Occipital lobe (tissue), 2 donors: ENCODE data around the gene CHST15. TPM values are rescaled to one million over a fixed set of nuclear protein-coding genes. Genes with fewer than 3 reads are reported as not detected.

Experiments used
- DNase-seq: peaks from one replicate; lab custom pipeline; 2025; lab: John Stamatoyannopoulos, UW
- total RNA-seq: library from RNA; depleted of rRNA; stranded (reverse); fragments of >200 nt; gene quantifications from one replicate; pipeline ENCODE4 v1.2.3, GENCODE V29; 2014

The CHST15 gene
- total RNA-seq, 1 donor from 2014 or later: 58.6 TPM

DNA sequence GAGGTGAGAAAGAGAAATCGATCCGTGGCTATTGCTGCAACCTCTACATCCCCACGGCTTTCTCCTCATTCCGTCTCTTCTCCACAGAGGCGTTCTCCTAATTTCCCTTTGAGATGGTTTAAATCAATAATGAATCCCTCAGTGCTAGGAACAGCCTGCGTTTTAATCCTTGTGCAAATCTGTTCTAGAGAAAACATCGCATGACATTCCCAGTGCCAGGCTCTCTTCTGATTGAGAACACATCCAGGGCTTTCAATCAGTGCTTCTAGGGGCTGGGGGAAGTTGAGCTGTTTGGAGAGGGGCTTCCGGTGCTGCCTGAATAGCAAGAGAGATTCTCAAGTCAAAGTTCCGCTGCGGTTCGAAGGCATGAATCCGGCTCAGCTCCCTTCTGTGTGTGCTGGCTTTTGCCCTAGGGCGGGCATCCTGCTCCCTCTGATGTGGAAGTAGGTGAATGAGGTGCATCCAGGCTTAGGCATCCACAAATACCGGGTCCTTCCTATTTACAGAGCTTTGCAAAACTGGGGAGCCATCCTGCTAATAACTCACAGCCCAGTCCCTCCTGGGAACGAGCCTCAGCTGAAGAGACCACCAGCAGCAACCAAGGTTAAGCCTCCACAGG is 62.8 kb downstream of the CHST15 start:
- no peak for DNase-seq

DNA sequence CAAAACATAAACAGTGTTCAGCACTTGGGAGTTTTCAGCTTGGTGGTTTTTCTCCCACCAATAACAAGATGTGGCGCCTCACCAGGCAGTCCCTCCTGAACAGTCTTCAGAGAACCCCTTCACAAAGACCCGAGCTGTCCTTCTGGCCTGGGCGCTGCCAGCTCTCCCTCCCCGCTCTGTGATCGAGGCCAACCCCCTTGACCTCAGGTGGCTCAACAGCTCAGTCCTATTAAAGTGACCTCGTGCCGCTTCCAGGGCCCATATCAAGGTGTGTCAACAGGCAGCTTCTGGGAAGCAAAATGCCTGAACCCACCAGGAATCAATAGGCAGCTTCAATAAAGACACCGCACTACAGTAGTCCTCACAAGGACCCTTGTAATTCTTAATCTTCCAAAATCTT is 63.3 kb downstream of the CHST15 start:
- DNase-seq: no peak

DNA sequence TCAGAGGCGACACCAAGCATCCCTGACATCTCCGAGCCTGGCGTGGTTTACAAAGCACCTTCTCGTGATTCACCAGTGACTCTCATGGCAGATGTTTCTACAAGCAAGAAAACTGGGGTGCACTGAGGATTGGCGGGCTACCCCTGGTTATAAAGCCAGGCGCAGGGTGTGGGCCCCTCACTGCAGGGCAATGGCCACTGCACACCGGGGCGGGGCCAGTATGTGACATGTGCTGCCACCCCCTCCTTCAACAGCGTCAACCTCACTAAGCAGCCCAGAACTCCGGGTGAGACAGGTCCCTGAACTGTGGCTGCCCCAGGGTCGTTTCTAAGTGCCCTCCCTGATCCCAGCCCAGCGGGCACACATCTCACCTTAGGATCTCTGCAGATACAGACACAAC is 63.8 kb downstream of the CHST15 start:
- no peak for DNase-seq

DNA sequence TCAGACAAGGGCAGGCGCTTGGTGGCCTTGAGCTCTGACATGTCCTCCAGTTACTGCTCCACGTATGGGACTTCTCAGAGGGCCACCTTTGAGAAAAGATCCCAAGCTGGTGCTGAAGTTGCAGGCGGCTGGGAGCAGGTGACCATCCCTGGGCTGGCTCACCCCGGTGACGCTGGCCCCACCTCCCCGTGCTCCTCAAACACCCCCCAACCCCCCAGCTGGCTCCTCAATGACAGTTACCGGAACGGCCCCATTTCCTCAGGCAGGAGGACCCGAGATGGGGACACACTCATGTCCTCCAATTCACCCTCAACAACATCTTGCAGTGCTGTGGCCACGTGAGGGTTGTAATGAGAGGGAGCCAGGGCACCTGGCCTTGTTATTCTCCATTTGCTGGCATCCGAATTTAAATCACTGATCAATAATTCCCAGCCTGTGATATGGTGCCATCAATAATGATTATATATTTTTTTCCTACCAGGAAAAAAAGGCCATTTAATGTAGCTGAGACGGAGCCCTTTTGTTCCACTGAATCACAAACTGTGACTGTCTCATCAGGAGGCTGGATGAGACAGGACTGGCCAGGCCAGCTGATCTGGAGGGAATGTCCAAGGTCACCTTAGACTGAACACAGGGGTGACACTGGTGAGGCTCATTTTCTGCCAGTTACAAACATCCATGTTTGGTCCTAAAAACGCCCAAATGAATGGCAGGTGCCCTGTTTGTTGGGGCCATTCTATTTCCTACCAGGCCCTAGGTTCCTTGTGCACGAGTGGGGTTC is 64.5 kb downstream of the CHST15 start:
- no peak for DNase-seq

DNA sequence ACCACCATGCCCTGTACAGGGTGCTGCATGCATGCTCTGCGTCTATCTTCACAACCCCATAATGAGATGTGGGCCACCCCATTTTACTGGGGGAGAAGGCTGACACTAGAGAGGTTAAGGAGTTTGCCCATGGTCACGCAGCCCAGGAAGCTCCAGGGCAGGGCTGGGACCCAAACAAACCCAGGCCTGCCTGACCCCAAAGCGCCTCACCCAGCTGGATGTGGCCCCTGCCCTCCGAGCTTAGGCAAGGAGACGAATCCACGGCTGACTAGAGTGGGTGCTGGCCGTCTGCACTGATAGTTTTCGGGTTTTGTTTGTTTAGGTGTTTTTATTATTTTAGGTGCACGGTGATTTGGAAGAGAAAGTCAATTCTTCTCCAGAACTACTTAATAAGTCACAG is 65.7 kb downstream of the CHST15 start:
- no peak for DNase-seq

DNA sequence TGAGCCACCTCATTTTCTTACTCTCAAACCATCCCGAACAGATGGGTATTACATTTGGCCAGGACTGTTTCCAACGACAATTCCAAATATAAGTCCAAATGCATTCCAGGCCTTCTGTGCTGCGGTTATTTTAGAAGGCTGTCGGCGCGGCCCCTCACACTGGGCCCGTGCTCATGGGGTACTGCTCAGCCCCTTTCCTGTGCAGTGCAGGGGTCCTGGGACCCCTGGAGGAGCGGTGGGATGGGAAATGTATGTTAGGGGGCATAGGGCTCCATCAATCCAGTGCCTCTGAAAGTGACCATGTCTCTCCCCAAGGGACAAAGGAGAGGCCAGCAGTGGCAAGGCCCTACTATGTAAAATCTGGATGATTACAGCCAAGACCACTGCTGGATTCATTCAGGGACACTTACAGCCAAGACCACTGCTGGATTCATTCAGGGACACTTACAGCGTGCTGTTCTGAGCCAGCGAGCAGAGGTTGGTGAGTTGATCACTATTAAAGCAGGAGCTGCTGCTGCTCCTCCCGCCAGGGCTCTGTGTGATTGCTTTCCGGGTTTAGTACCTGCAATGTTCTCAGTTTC is 66.3 kb downstream of the CHST15 start:
- DNase-seq: no peak

DNA sequence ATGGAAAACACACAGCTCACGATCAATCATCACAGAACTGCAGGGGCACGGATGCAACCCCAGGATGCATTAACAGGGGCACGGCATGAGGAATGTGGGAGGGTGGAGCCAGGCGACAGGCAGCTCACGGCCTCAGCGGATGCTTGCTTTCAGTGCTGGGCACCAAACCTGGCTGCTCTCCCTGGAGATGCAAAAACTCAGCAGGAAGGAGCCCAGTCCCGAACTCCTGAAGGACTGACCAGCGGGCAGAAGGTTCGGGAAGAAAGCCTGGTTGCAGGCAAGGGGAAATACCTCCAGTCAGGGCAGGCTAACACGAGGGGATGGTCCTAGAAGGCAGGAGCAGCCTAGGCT is 66.8 kb downstream of the CHST15 start:
- no peak for DNase-seq

DNA sequence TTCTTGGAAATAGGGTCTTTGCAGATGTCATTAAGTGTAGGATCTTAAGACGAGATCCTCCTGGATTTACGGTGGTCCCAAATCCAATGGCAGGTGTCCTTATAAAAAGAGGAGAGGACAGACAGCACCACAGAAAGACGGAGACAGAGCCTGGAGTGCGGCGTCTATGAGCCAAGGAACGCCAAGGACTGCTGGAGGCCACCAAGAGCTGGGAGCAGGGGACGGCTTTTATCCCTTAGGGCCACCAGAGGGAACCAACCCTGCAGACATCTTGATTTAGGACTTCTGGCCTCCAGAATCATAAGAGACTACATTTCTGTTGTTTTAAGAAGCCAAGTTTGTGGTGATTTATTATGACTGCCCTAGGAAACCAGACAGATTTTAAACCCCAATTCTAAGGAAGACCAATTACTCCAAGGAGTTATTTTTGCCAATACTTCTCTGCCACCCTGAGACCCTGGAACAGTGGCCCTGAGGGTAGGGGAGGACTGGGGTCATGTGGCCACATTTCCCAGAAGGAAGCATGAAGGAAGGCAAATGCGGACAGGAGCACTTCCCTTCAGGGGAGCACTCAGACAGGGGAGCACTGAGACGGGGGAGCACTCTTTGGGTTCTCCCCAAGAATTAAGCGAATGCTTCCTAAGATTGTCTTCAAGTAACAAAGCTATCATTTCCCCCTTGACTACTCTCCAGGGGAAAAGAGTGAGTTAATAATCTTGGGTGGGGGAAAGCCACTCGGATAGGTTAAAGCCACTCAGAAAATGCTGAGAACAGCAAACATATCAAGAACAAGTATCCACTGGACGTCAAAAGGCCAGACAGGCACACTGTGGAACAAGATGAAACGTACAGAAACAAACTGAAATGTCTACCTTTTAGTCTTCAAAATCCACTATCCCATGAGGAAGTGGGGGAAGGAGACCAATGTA is 67.5 kb downstream of the CHST15 start:
- no peak for DNase-seq

DNA sequence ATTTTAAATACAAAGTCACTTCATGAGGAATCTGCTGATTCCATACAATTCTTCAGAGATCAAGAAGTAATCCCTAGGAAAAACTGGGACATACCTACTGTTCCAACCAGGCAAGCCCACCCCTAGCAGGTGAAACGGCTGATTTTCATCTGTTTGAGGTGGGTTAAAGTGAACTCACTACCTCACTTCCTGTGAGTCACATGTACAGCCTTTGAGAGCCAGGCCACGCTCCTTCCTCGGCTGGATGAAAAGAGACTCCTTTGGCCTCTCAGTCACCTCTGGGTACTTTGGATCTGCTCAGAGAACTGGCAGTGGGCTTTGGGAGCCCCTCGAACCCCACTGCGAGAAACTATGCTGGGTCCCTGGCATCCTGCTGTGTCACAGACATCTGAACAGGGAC is 68.2 kb downstream of the CHST15 start:
- no peak for DNase-seq

DNA sequence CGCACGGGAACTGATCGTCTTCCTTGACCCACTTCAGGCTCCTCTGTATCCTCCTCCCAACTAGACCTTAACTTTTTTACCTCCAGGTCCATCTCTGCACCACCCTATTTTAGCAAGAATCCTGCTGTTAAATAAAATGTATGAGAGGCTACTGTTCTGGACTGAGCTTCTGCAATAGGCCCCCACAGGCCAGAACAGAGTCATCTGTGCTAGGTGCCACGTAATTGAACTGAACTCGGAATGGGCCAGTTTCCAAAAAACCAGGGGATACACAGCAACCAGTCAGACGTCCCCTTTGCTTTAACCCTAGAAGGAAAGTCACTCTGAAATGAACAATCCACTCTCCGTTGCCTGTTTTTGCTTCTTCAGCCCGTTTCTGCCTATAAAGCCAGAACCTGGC is 71.3 kb downstream of the CHST15 start:
- no peak for DNase-seq

DNA sequence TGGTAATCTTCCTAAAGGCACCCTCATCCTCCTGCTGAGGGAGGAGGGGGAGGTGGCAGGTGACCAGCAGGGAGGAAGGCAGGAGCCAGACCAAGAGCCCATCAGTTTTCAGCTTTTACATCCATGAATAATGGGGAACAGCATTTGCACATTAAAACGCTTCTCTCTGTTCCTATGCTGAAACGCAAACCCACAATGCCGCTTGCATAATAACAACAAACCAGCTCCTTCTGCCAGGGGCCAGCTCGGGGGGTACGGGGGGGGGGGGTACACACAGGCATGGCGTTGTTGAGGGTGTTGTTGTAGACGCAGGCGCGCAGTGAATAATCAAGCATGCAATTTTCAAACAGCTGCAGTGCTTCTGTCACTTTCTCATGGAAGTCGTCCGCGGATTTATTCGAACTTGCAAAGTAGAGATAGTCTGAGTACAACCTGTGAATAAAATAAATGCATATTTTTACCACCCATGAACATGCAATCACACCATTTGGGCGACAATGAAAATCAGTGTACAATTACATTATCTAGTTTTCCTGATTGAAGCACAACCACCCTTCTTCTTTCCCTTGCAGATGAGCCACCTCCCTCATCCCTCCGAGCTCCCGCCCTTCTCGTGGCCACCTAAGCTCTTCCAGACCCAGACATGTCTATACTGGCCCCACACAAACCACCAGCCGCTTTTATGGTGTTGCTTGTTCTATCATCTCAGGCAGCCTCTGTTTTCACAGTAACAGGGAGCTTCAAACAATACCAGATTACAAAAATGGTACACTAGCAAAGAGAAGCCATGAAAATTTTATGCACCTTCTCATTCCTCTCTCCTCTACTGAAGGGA is 72.2 kb downstream of the CHST15 start:
- DNase-seq: no peak

DNA sequence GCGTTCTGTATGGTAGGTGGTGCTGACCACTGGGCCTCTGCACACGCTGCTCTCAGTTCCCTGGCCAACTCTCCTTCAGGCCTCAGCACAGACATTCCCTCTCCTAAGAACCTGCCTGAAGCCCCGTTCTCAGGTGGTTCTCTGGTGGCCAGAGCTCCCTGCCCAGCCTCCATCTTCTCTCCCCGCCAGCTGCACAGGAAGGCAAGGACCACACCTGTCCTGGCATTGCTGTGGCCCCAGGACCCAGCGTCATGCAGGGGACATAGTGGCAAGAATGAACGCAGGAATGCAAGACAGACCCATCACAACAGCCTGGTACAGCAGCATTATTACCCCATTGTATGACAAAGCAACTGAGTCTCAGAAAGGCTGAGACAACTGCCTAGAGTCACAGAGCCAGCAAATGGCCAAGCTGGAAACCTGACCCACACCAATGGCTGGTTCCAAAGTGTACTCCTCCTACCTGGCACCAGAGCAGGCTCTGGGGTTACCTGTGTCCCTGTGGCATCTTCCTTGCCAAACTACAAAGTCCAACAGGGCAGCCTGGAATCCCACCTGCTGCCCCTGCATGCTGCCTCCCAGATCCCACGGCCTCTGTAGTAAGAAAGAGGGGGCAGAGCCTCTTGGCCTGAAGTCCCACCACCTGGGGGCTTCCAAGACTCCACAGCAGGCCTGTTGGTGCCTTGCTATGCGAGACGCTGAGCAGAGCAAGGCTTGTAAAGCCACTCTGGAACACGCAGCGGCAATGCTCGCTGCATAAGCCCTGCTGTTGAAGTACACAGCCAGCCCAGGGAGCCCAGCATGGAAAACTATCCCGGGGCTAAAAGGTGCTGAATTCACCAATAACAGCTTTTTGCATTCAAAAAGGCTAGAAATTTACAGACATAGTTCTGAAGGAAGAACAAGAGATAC is 73.3 kb downstream of the CHST15 start:
- no peak for DNase-seq

DNA sequence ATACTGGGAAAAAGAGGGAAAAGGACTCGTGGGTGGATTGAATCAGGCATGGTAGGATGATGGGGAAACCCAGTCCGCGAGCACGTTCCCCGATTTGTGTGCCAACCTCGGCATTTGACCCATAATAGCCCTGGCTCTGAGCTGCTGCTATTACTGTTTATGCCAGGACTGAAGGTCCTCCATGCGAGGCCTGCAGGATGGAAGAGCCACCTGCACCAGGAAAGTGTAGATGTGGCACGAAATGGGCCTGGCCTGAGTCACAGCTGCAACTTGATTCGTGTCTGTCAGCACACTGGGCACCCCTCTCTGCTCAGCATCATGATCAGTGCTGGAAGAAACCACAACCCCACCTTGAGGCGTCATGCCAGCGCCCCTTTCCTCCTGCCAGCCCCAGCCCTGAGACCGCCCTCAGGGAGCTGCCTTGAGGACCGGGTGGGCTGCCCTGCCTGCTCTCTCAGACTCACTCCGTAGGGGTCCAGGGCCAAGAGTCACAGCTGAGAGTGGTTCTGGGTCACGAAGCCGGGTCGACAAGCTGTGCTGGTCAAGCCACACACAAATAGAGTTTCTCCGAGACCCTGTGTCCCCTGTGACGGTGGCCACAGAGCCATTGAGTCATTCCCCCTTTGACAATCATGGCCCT is 74.4 kb downstream of the CHST15 start:
- DNase-seq: no peak

DNA sequence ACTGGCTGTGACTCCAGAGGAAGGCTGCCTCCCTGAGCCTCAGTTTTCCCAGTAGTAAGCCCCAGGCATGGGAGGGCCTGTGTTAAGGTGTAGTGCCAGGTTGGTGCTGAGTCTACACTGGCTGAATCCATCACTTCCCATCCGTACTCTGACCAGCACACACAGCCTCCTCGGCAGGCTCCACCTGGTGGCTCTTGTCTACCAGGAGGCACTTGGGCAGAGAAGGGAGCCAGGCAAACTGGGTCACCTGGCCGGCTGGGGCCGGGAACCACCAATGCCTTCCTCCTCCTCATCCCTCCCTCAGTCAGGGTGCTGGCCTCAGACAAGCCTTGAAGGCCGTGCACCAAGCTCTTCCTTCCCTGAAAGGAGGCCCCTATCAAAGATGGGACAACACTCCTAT is 75.7 kb downstream of the CHST15 start:
- DNase-seq: no peak

DNA sequence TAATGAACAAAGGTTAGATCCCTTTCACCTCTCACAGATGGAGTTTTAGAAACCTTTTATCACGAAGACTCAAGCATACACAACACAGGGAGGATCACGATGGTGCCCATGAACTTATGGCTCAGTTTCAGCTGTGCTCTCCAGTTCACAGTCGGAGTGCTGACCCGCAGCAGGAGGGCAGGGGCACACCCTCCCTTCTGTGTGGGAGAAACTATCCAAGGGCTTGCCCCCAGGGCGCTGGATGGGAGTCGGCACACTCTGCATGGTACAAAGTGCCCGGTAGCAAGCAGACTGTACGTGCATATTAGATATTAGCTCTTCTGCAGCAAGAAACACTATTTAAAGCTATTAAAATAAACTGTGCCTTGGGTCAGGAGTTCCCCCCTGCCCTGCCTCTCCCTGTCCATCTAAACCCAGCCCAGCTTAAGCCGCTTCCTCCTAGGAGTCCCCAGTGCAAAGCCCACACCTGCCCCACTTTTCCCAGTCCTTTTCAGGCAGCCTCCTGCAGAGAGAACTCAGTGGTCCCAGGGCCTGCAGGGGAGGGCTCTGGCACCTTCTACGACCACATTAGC is 76.5 kb downstream of the CHST15 start:
- DNase-seq: no peak

DNA sequence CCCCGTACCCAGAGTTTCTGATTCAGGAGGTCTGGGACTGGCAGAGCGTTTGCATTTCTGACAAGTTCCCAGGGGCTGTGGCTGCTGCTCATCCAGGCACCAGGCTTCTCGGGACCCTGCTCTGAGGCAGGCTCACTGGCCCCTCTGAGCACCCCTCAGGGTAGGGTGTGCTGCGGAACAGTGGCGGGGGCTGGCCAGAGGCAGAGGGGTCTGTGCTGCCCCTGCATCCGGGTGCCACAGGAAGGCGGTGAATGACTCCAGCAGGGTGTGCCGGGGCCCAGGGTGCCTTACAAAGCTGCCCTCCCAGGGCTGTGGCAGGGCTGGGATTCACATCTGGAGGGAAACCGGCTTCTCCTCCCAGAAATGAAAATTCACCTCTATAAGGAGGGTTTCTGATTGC is 77.4 kb downstream of the CHST15 start:
- DNase-seq: no peak

DNA sequence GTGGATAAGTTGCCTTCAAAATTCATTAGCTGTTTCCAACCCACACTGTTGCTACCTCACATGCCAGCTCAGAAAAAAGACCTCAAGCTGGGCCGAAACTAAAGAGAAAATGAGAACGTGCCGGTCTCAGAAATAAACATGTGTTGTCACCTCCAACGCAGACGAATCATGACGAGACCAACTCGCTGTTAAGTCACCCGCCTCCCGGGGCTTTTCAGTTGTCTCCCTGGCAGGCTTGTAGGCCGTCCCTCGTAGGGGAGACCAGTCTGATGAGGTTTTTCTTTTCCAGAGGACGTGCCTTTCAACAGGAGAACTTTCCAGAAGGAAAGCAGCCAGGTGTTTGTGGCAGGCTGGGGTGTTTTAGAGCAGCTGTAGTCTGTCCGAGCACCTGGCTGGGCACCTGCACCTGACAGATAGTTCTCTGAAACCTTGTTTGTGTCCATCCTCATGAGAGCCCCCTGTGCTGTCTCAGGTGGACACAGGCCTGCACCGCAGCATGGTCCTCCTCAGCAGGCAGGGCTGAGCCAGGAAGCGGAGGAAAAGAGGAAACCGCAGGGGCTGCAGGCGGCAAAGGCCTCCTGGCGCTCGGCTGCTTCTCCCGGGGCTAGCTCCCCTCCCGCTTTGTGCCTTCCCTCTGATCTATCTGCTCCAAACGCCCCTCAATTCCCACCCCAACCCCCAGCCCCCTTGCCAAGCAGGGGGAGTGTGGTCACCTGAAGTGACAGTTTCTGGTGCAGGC is 78.8 kb downstream of the CHST15 start:
- no peak for DNase-seq

DNA sequence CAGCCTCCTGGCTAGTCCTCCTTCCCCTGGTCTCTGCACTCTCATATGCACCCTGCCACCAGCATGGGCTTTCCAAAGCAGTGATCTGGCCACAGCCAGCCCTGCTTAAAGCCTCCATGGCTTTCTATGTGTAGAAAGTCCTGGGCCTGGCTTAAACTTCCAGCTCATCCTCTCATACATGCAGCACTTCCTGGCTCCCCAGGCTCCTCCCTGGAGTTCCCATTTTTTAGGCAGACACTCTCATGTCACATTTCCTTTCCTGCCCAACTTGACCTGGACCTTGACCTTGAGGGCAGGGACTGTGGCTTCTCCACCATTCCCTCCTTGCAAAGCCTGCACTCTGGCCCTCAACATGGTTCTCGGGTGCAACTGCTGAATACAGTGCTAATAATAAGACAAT is 79.5 kb downstream of the CHST15 start:
- DNase-seq: no peak
